Panc1 (cell line): ENCODE data around the gene CYSRT1. TPM values are rescaled to one million over a fixed set of nuclear protein-coding genes. Genes with fewer than 3 reads are reported as not detected.

Source experiments
- ATAC-seq: fragments of 200-7000 bp; cut with Tn5 transposase; 2 replicates; pipeline ENCODE4 v1.9.1; 2020; ENCODE audit warnings: mild to moderate bottlenecking, moderate library complexity
- BruUV-seq: library from RNA; stranded (reverse); fragments of 400-500 nt; replicated peaks from 2 replicates; lab custom pipeline; 2021; lab: Mats Ljungman, UMichigan
- CTCF ChIA-PET: fragments of 300-600 bp; sonication (Branson Sonifier 250); formaldehyde crosslinking; loops from one replicate; lab custom pipeline; 2022; ENCODE audit warnings: antibody characterized with exemption; lab: Charles Lee
- POLR2A ChIA-PET: fragments of 300-600 bp; sonication (Branson Sonifier 250); formaldehyde crosslinking; loops from one replicate; lab custom pipeline; 2022; ENCODE audit warnings: antibody characterized with exemption; lab: Charles Lee
- DNase-seq: peaks from one replicate; pipeline ENCODE4 v3.0.0-alpha.2; 2010; ENCODE audit warnings: low read depth, low spot score
- H3K27ac ChIP-seq: 2 replicates; pipeline ENCODE4 v1.5.1; 2011; ENCODE audit warnings: mild to moderate bottlenecking, low read length, inconsistent platforms
- H3K27me3 ChIP-seq: fragments of 200-500 bp; sonication (Bioruptor generic); 2 replicates; pipeline ENCODE4 v1.6.0; 2014; ENCODE audit warnings: low read length, inconsistent platforms; ENCODE audit not compliant: control insufficient read depth, insufficient read depth
- H3K36me3 ChIP-seq: fragments of 200-500 bp; sonication (Bioruptor generic); 2 replicates; pipeline ENCODE4 v1.5.1; 2014; ENCODE audit warnings: inconsistent platforms, mild to moderate bottlenecking, low read length, moderate library complexity; ENCODE audit not compliant: control insufficient read depth, insufficient read depth
- H3K4me1 ChIP-seq: 2 replicates; pipeline ENCODE4 v1.5.1; 2011; ENCODE audit warnings: inconsistent platforms, mild to moderate bottlenecking, low read length, moderate library complexity; ENCODE audit not compliant: control insufficient read depth, insufficient read depth
- H3K4me3 ChIP-seq, 2 experiments: 2 replicates each; pipeline ENCODE4 v1.5.1; 2011 to 2012; ENCODE audit warnings: low read depth in 2 of 2, low read length in 2 of 2, mild to moderate bottlenecking in 2 of 2, inconsistent platforms in 1 of 2, moderate library complexity in 1 of 2
- H3K9me3 ChIP-seq: fragments of 200-500 bp; sonication (Bioruptor generic); 2 replicates; pipeline ENCODE4 v1.5.1; 2014; ENCODE audit warnings: low read depth, mild to moderate bottlenecking, inconsistent platforms, low read length, moderate library complexity; ENCODE audit not compliant: control insufficient read depth, insufficient read depth
- POLR2AphosphoS5 ChIP-seq: IDR thresholded peaks from 2 replicates; pipeline ENCODE4 v1.6.1; 2012; ENCODE audit warnings: mild to moderate bottlenecking, low read depth, low read length, moderate library complexity
- SIN3A ChIP-seq: IDR thresholded peaks from 2 replicates; pipeline ENCODE4 v1.6.1; 2012; ENCODE audit warnings: low read depth, mild to moderate bottlenecking, low read length, moderate library complexity, borderline replicate concordance; ENCODE audit not compliant: insufficient read depth
- TCF7L2 ChIP-seq: IDR thresholded peaks from 2 replicates; pipeline ENCODE4 v1.6.1; 2011; ENCODE audit warnings: mild to moderate bottlenecking, low read depth, low read length, inconsistent platforms
- in situ Hi-C: cut with HindIII; loops from 2 replicates; pipeline ENCODE4 v1.10.0; 2016; ENCODE audit warnings: low sequenced_read_pairs, low pct_unique_long_range_greater_than_20kb
- intact Hi-C: fragments of 100-400 bp; cut with micrococcal nuclease; formaldehyde crosslinking; loops from one replicate; pipeline ENCODE4 v1.10.0; 2022; ENCODE audit not compliant: unreplicated experiment
- total RNA-seq: library from RNA; stranded (reverse); gene quantifications from one replicate; pipeline ENCODE4 v1.2.1, GENCODE V29; 2021; ENCODE audit not compliant: unreplicated experiment
- TF ChIP-seq, protein P1 (sequence below): fragments of 450-650 bp; IDR thresholded peaks from 2 replicates; pipeline ENCODE4 v1.5.1; 2017; ENCODE audit warnings: mild to moderate bottlenecking
- TF ChIP-seq, protein P2 (sequence below), 2 experiments: IDR thresholded peaks; 2 replicates each; pipeline ENCODE4 v1.6.1; 2011 to 2012; ENCODE audit warnings: low read depth in 2 of 2, control low read depth in 1 of 2, low read length in 1 of 2, mild to moderate bottlenecking in 1 of 2, moderate library complexity in 1 of 2; ENCODE audit not compliant: insufficient read depth in 1 of 2

The CYSRT1 gene
- total RNA-seq, 1 experiment from 2014 or later = 0.67 TPM

DNA sequence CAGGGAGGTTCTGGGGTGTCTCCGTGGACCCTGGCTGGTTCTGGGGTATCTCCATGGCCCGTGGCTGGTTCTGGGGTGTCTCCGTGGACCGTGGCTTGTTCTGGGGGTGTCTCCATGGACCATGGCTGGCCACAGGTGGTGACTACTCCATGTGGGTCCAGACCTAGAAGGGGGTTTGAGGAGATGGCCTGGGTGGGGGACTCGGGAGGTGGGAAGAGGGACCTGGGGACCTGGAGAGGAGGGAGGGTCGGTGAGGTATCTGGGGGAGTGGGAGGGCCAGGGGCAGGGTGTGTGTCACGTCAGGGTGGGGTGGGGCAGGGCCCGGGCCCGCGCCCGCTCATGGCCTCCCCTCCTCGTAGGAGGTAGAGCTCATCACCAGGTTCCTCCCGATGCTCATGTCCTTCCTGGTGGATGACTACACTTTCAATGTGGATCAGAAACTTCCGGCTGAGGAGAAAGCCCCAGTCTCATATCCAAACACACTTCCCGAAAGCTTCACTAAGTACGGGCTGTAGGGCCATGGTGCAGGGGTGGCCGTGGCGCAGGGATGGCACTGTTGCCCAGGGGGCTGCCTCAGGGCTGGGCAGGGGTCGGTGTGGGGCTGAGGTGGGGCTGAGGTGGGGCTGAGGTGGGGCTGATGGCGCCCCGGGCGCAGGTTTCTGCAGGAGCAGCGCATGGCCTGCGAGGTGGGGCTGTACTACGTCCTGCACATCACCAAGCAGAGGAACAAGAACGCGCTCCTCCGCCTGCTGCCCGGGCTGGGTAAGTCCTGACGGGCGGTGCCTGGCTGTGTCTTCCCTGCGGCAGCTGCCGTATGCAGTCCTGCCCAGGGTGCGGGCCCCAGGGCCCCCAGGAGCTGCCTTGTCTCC is 41.8 kb downstream of the CYSRT1 start:
- no peaks in the 10 kb centered on the region for H3K36me3 ChIP-seq
- intact Hi-C loops (no loop called here), in situ Hi-C loops (no loop called here)
- no peaks in the 10 kb centered on the region for H3K27me3 ChIP-seq
- TF ChIP-seq POLR2AphosphoS5 (no peak), SIN3A (no peak), TCF7L2 (no peak)
- TF ChIP-seq, protein P1, sequence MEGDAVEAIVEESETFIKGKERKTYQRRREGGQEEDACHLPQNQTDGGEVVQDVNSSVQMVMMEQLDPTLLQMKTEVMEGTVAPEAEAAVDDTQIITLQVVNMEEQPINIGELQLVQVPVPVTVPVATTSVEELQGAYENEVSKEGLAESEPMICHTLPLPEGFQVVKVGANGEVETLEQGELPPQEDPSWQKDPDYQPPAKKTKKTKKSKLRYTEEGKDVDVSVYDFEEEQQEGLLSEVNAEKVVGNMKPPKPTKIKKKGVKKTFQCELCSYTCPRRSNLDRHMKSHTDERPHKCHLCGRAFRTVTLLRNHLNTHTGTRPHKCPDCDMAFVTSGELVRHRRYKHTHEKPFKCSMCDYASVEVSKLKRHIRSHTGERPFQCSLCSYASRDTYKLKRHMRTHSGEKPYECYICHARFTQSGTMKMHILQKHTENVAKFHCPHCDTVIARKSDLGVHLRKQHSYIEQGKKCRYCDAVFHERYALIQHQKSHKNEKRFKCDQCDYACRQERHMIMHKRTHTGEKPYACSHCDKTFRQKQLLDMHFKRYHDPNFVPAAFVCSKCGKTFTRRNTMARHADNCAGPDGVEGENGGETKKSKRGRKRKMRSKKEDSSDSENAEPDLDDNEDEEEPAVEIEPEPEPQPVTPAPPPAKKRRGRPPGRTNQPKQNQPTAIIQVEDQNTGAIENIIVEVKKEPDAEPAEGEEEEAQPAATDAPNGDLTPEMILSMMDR = no peak
- TF ChIP-seq, protein P2, sequence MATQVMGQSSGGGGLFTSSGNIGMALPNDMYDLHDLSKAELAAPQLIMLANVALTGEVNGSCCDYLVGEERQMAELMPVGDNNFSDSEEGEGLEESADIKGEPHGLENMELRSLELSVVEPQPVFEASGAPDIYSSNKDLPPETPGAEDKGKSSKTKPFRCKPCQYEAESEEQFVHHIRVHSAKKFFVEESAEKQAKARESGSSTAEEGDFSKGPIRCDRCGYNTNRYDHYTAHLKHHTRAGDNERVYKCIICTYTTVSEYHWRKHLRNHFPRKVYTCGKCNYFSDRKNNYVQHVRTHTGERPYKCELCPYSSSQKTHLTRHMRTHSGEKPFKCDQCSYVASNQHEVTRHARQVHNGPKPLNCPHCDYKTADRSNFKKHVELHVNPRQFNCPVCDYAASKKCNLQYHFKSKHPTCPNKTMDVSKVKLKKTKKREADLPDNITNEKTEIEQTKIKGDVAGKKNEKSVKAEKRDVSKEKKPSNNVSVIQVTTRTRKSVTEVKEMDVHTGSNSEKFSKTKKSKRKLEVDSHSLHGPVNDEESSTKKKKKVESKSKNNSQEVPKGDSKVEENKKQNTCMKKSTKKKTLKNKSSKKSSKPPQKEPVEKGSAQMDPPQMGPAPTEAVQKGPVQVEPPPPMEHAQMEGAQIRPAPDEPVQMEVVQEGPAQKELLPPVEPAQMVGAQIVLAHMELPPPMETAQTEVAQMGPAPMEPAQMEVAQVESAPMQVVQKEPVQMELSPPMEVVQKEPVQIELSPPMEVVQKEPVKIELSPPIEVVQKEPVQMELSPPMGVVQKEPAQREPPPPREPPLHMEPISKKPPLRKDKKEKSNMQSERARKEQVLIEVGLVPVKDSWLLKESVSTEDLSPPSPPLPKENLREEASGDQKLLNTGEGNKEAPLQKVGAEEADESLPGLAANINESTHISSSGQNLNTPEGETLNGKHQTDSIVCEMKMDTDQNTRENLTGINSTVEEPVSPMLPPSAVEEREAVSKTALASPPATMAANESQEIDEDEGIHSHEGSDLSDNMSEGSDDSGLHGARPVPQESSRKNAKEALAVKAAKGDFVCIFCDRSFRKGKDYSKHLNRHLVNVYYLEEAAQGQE (IDR thresholded peaks at IDR 0.05; ENCODE audit: insufficient read depth in 1 of 2, low read depth in 2 of 2, low read length in 1 of 2) = no peak
- CTCF ChIA-PET = no interaction called here
- H3K4me1 ChIP-seq = no peaks in the 10 kb centered on the region
- ATAC-seq (no peak), DNase-seq (no peak)
- H3K4me3 ChIP-seq = no peak overlapping the region
- POLR2A ChIA-PET = interaction anchor here (0.7 kb wide), 1 partner anchor 10 kb away, joined by 9 read pairs; the partner anchor contains the start of gene TOR4A
- H3K27ac ChIP-seq = no peak overlapping the region
- H3K9me3 ChIP-seq = no peaks in the 10 kb centered on the region
- BruUV-seq = no TSS peak

DNA sequence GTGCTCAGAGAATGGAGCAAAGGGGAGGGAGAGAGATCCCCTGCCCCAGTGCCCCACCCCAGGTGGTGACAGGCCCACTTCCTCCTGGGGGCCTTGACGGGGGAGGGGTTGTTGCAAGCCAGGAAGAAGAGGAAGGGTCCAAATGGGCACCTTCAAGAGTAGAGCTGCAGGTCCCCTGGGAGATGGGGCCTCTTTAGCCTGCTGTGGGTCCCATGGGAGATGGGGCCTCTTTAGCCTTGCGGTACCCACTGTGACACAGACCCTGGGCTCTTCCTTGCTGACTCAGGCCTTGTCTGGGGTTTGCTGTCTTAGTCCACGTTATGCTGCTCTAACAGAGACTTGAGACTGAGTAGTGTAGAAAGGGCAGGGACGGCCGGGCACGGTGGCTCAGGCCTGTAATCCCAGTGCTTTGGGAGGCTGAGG is 43.0 kb downstream of the CYSRT1 start:
- CTCF ChIA-PET = interaction anchor here (0.6 kb wide), 1 partner anchor 8 kb away, joined by 6 read pairs; no protein-coding TSS in a partner anchor
- DNase-seq = no peak
- H3K36me3 ChIP-seq = no peaks in the 10 kb centered on the region; the same call in 1 of the 2 replicates
- in situ Hi-C loops (no loop called here), intact Hi-C loops (no loop called here)
- no peak overlapping the region for H3K4me3 ChIP-seq
- no peak for ATAC-seq
- POLR2A ChIA-PET = interaction anchor here (0.6 kb wide), 1 partner anchor 9 kb away, joined by 9 read pairs; no protein-coding TSS in a partner anchor
- H3K9me3 ChIP-seq = no peaks in the 10 kb centered on the region
- TF ChIP-seq, protein P2 (IDR thresholded peaks at IDR 0.05; ENCODE audit: insufficient read depth in 1 of 2, low read depth in 2 of 2, low read length in 1 of 2) = no peak
- no peak for TF ChIP-seq SIN3A
- TF ChIP-seq TCF7L2 = no peak
- TF ChIP-seq, protein P1 = no peak
- TF ChIP-seq POLR2AphosphoS5 = no peak
- H3K27ac ChIP-seq = no peak overlapping the region
- no TSS peak for BruUV-seq
- H3K27me3 ChIP-seq = no peaks in the 10 kb centered on the region
- H3K4me1 ChIP-seq = no peaks in the 10 kb centered on the region
